Activated naive CD8-positive, alpha-beta T cell treated with anti-CD3 and anti-CD28 coated beads, Interleukin-2, amount 50 U/mL, for 24 hours (primary cell): ENCODE results near the gene RNF31.
"Not testable (repeated sequence)": the region's sequence is repeated elsewhere in the genome, so short reads cannot be mapped to it uniquely, and the experiment has no call there.

Experiments used
- ATAC-seq: fragments of 150-1000 bp; cut with Tn5 transposase; one replicate; pipeline ENCODE4 v1.10.0; 2021
- DNase-seq: peaks from one replicate; pipeline ENCODE4 v3.0.0; 2021
- H3K27ac Mint-ChIP-seq: one replicate; pipeline ENCODE4 v1.8.0; 2021; ENCODE audit warnings: mild to moderate bottlenecking, mixed read lengths
- H3K27me3 Mint-ChIP-seq: one replicate; pipeline ENCODE4 v1.8.0; 2021; ENCODE audit warnings: mixed read lengths
- H3K36me3 Mint-ChIP-seq: one replicate; pipeline ENCODE4 v1.8.0; 2021; ENCODE audit warnings: low read depth, mixed read lengths
- H3K4me1 Mint-ChIP-seq: one replicate; pipeline ENCODE4 v1.8.0; 2021; ENCODE audit warnings: mixed read lengths
- H3K4me3 Mint-ChIP-seq: one replicate; pipeline ENCODE4 v1.8.0; 2021; ENCODE audit warnings: mild to moderate bottlenecking, moderate library complexity, mixed read lengths
- H3K9me3 Mint-ChIP-seq: one replicate; pipeline ENCODE4 v1.8.0; 2021; ENCODE audit warnings: mixed read lengths

RNF31 gene

DNA sequence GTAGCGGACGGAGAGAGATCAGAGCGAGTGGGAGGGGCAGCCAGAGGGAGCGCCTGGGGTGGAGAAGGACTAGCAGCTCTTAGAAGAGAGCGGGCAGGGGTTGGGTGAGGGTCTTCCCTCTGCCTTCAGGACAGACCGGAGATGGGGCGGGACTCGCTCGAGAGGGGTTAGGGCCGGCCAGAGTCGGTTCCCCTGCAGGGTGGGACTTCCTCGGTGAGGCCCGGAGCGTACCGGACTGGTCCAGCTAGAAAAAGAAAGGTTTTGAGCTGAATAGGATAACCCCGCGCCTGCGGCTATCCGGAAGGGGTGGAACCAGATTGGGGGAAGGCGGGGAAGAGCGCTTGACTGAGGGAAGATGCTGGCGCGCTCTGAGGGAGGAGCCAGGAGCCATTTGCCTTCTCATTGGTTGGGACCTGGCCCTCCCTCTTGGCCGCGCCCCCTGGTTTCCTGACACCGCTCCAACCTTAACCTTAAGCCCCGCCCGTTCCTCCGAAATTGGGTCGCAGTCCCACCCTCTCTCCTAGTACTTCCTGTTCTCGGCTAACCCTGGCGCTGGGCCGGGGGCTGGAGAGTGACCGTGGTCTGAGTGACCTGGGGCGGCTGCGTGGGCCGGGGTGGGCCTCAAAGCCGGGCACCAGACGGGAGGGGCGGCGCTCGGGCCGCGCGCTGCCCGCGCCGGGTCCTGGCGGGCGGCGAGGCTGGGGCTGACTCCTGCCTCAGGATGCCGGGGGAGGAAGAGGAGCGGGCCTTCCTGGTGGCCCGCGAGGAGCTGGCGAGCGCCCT lies at the start of gene RNF31:
RNF31 (plus strand) TSS at position 521 of the 783 bp plus-strand sequence; CDS start at position 722, 201 bp downstream.
- peak; percentile 99 for DNase-seq
- ATAC-seq: peak; percentile 87
- peaks cover 61% of the 10 kb centered on the region for H3K36me3 Mint-ChIP-seq
- peak within 1 kb of the TSS; percentile 95 for H3K4me3 Mint-ChIP-seq
- peak within 1 kb of the TSS; percentile 99 for H3K27ac Mint-ChIP-seq
- H3K27me3 Mint-ChIP-seq: no peaks in the 10 kb centered on the region
- H3K4me1 Mint-ChIP-seq: peaks cover 59% of the 10 kb centered on the region
- no peaks in the 10 kb centered on the region for H3K9me3 Mint-ChIP-seq

DNA sequence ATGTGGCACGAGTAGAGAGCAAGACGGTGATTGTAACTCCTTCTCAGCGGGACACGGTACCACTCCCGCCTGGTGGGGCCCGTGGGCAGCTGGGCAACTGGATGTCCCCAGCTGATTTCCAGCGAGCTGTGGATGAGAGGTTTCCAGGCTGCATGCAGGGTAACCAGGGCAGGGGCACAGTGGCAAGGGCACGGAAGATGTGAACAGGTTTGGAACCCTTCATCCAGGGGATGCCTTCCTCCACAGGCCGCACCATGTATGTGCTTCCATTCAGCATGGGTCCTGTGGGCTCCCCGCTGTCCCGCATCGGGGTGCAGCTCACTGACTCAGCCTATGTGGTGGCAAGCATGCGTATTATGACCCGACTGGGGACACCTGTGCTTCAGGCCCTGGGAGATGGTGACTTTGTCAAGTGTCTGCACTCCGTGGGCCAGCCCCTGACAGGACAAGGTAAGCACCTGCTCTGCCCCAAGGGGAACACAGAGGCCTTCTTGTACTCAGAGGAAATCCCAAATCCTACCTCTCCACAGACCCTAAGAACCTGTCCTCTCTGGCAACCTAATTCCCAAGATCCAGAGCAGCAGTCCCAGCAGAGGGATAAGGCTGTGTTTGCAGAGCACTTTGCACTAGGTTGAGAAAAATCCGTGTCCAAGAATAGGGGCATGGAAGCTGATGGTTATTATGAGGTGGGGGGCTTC lies 48.9 kb upstream of the RNF31 start:
- Mint-ChIP-seq H3K4me3 (no peak overlapping the region), H3K36me3 (peaks cover 54% of the 10 kb centered on the region), H3K27ac (no peak overlapping the region), H3K27me3 (no peaks in the 10 kb centered on the region), H3K9me3 (no peaks in the 10 kb centered on the region), H3K4me1 (peaks cover 19% of the 10 kb centered on the region)
- ATAC-seq (no peak), DNase-seq (no peak)

DNA sequence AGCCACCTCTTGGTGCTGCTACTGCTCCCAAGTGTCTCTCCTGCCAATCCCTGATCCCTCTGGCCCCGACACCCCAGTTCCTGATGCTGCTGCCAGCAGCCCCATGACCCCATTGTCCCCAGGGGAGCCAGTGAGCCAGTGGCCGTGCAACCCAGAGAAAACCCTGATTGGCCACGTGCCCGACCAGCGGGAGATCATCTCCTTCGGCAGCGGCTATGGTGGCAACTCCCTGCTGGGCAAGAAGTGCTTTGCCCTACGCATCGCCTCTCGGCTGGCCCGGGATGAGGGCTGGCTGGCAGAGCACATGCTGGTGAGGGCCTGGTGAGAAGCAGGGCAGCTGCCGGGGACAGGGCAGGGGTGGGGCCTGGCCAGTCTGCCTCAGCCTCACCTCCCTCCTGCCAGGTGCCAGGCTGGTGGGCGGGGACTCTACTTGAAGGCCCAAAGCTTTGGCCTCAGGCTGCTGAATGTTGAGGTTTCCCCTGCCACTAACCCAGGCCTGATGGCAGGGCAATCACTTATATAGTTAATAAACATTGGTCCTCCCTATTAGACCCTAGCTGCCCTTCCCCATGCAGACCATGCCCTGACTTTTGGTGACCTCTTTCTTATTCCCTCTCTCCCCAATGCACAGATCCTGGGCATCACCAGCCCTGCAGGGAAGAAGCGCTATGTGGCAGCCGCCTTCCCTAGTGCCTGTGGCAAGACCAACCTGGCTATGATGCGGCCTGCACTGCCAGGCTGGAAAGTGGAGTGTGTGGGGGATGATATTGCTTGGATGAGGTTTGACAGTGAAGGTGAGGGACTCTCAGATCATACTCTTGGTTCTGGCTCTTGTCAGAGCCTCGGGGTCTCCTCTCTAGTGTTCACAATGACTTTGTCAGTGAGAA lies 48.1 kb upstream of the RNF31 start:
- DNase-seq (no peak), ATAC-seq (no peak)
- Mint-ChIP-seq H3K4me1 (peaks cover 15% of the 10 kb centered on the region), H3K27me3 (no peaks in the 10 kb centered on the region), H3K36me3 (peaks cover 62% of the 10 kb centered on the region), H3K27ac (peak overlapping the region; percentile 50), H3K9me3 (no peaks in the 10 kb centered on the region), H3K4me3 (no peak overlapping the region)

DNA sequence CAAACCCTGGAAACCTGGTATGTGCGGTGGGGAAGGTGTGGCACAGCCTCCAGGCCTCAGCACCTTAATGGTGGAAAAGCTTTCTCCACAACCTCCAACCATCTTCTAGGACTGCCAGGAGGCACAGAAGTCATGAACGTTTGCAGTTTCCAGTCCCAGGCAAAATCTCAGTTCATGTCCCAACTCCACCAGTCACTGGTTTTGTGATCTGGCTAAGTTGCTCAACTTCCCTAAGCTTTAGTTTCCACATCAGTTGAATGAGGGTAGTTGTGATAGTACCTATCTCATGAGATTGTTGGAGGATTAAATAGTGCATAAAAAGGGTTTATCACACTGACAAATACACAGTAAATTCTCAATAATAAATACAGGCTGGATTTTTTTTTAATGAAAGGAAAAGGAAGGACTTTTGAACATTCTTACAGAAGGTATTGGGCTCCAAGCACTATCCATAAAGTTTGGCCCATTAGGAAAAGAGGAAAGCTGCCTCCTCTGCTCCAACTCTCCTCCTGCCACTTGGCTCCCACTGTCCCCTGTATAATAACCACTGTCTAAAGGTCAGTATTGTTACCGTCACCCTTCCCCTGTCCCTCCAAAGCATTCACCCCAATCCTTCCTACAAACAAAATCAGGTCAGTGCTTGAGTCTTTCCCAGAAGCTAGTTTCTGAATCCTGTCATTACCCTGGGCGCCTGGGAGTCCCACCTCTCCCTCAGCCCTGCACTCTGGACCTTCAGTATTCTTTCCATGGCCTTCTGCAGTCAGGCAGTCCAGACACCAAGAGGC lies 46.9 kb upstream of the RNF31 start:
- no peaks in the 10 kb centered on the region for H3K27me3 Mint-ChIP-seq
- no peak for ATAC-seq
- DNase-seq: no peak
- H3K4me3 Mint-ChIP-seq: no peak overlapping the region
- H3K27ac Mint-ChIP-seq: no peak overlapping the region
- H3K4me1 Mint-ChIP-seq: peaks cover 13% of the 10 kb centered on the region
- no peaks in the 10 kb centered on the region for H3K9me3 Mint-ChIP-seq
- peaks cover 62% of the 10 kb centered on the region for H3K36me3 Mint-ChIP-seq

DNA sequence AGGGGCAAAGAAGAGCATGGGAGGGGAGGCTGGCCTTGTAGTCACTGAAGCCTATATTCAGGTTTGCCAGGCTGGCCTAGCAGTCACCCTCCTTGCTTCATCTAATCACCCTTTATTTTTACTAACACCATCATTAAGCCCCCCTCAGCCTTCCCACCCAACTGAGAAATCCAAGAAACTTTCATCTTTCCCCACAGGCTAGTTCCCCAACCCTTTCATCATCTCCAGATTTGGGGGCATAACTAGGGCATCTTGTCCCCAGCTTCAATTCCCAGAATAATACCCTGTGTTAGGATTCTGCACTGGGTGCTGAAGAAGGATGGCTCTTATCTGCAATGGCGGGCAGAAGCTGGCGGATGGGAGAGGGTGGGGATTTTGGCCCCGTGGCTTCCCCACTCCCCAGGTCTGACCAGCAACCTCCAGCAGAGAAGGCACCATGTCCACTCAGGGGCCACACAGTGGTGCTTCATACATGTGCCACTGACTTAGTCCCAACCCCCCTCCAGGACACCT lies 46.3 kb upstream of the RNF31 start:
- H3K27me3 Mint-ChIP-seq: no peaks in the 10 kb centered on the region
- DNase-seq (no peak), ATAC-seq (no peak)
- peaks cover 56% of the 10 kb centered on the region for H3K36me3 Mint-ChIP-seq
- no peak overlapping the region for H3K27ac Mint-ChIP-seq
- H3K4me3 Mint-ChIP-seq: no peak overlapping the region
- no peaks in the 10 kb centered on the region for H3K9me3 Mint-ChIP-seq
- H3K4me1 Mint-ChIP-seq: peaks cover 10% of the 10 kb centered on the region

DNA sequence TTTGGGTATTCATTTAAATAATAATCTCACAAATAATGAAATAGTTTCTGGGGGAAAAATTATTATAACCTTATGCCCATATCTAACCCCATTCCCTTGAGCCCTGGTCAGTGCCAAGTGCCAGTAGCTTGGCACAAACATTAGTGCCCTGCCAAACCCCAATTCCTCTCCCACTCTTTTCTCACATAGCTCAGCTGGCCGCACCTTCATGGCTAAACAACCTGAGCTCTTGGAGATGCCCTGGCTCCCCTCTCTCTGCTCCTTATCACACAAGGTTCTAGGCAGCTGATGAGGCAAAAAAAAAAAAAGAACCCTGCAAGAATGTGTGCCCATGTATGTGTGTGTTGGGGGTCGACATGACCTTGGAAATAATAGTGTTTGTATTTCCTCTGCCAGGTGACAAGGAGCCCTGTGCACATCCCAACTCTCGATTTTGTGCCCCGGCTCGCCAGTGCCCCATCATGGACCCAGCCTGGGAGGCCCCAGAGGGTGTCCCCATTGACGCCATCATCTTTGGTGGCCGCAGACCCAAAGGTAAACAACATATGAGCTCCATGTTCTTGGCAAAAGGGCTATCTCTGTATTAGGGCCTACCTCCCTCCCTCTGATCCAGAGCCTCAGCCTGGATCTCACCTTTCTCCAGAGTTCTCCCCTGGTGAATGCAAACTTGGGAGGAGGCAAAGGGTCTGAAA lies 44.8 kb upstream of the RNF31 start:
- H3K9me3 Mint-ChIP-seq: no peaks in the 10 kb centered on the region
- H3K36me3 Mint-ChIP-seq: peaks cover 48% of the 10 kb centered on the region
- no peaks in the 10 kb centered on the region for H3K27me3 Mint-ChIP-seq
- peaks cover 7% of the 10 kb centered on the region for H3K4me1 Mint-ChIP-seq
- H3K27ac Mint-ChIP-seq: no peak overlapping the region
- DNase-seq (no peak), ATAC-seq (no peak)
- H3K4me3 Mint-ChIP-seq: no peak overlapping the region

DNA sequence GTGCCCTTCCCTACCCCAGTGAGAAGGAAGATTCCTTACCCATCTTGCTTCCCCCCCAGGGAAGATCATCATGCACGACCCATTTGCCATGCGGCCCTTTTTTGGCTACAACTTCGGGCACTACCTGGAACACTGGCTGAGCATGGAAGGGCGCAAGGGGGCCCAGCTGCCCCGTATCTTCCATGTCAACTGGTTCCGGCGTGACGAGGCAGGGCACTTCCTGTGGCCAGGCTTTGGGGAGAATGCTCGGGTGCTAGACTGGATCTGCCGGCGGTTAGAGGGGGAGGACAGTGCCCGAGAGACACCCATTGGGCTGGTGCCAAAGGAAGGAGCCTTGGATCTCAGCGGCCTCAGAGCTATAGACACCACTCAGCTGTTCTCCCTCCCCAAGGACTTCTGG lies 43.8 kb upstream of the RNF31 start:
- Mint-ChIP-seq H3K36me3 (peaks cover 44% of the 10 kb centered on the region), H3K4me3 (no peak overlapping the region), H3K27ac (peak overlapping the region; percentile 41), H3K4me1 (peaks cover 11% of the 10 kb centered on the region), H3K27me3 (no peaks in the 10 kb centered on the region), H3K9me3 (no peaks in the 10 kb centered on the region)
- ATAC-seq: no peak
- DNase-seq: no peak

DNA sequence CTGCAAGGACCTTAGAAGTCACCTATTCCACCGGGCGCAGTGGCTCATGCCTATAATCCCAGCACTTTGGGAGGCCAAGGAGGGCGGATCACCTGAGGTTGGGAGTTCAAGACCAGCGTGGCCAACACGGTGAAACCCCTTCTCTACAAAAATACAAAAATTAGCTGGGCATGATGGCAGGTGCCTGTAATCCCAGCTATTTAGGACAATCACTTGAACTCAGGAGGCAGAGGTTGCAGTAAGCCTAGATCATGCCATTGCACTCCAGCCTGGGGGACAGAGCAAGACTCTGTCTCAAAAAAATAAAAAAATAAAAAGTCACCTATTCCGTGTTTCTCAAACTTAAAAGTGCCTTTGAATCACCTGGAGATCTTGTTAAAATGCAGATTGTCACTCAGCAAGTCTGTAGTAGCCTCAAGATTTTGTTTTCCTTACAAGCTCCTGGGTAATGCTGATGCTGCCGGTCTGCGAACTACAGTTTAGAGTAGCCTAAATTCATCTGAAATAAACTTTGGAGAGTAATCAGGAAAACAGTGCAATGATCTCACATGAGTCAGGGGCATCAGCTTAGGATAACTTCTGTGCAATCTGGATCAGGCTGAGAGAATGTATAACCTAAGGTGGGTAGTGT lies 41.6 kb upstream of the RNF31 start:
- peaks cover 23% of the 10 kb centered on the region for H3K4me1 Mint-ChIP-seq
- ATAC-seq, H3K9me3 Mint-ChIP-seq, H3K4me3 Mint-ChIP-seq, DNase-seq, H3K27me3 Mint-ChIP-seq: not testable (repeated sequence)
- H3K27ac Mint-ChIP-seq: peak overlapping the region; percentile 53
- peaks cover 31% of the 10 kb centered on the region for H3K36me3 Mint-ChIP-seq

DNA sequence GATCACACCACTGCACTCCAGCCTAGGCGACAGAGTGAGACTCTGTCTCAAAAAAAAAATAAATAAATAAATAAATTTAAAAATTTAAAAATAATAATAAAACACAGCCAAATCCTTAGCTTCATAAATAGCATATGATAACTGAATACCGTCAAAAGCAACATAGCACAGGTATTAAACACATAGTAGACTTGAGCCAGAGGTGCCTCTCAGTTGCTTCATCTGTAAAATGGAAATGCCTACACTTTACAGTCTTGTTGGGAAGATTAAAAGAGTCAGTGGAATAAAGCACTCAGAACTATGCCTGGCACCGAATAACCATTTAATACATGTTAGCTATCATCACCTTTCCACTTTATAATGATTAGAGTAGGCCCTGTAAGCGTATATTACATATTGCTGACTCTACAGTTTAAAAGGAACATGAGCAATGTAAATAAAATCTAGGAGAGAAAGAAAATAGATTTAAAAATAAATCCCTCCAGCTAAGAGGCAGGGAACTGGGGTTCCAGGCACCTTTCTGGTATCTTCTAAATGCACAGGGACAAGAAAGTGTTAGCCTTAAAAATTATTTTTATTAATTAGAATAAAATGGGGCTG lies 40.5 kb upstream of the RNF31 start:
- peaks cover 25% of the 10 kb centered on the region for H3K36me3 Mint-ChIP-seq
- H3K27ac Mint-ChIP-seq: no peak overlapping the region
- no peak for DNase-seq
- no peak overlapping the region for H3K4me3 Mint-ChIP-seq
- no peaks in the 10 kb centered on the region for H3K9me3 Mint-ChIP-seq
- no peak for ATAC-seq
- H3K4me1 Mint-ChIP-seq: peaks cover 23% of the 10 kb centered on the region
- no peaks in the 10 kb centered on the region for H3K27me3 Mint-ChIP-seq

DNA sequence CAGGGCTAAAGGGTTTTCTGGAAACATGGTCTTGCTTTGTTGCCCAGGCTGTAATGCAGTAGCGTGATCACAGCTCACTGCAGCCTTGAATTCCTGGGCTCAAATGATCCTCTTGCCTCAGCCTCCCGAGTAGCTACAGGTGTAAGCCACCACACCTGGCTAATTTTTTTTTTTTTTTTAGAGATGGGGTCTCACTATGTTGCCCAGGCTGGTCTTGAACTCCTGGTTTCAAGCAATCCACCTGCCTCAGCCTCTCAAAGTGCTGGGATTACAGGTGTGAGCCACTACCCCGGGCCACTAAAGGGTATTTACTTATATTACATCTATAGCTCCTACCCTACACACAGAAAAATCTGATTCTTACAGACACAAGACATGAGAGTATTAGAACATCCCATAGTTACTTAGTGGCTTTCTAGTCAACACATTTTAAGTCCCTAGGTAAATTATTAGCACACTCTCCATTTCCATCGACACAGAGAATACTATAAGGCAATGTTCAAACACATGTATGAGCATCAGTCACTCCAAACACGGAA lies 38.9 kb upstream of the RNF31 start:
- ATAC-seq (no peak), DNase-seq (no peak)
- Mint-ChIP-seq H3K4me3 (no peak overlapping the region), H3K36me3 (peaks cover 12% of the 10 kb centered on the region), H3K27ac (peak overlapping the region; percentile 81), H3K9me3 (no peaks in the 10 kb centered on the region), H3K4me1 (peaks cover 23% of the 10 kb centered on the region), H3K27me3 (no peaks in the 10 kb centered on the region)

DNA sequence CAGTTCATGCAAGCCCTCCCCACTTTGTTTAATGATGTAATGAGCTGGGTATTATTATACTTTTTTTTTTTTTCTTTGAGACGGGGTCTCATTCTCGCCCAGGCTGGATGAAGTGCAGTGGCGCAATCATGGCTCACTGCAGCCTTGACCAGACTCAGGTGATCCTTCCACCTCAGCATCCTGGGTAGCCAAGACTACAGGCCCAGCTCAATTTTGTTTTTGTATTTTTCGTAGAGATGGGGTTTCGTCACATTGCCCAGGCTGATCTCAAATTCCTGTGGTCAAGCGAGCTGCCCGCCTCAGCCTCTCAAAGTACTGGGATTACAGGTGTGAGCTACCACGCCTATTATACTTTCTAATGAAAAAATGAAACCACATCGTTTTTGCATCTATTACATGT lies 37.2 kb upstream of the RNF31 start:
- peaks cover 3% of the 10 kb centered on the region for H3K36me3 Mint-ChIP-seq
- no peaks in the 10 kb centered on the region for H3K9me3 Mint-ChIP-seq
- ATAC-seq: no peak
- H3K4me3 Mint-ChIP-seq: no peak overlapping the region
- H3K27ac Mint-ChIP-seq: no peak overlapping the region
- DNase-seq: no peak
- H3K27me3 Mint-ChIP-seq: peaks cover 2% of the 10 kb centered on the region
- peaks cover 29% of the 10 kb centered on the region for H3K4me1 Mint-ChIP-seq

DNA sequence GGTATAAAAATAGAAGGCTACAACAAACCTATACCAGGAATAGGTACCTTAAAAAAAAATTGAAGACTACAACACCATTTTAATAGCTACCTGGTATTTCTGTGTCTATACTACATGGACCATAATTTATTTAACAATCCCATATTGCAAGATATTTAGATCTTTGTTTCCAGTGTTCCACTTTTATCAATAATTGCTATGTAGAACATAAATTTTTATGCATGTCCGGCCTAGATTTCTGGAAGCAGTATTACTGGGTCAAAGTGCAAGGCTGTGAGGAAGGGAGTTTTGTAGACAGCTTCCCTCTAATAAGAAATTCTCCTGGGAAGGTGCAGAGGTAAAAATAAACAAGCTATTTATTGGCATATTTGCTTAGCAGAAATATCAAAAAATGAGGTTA lies 36.8 kb upstream of the RNF31 start:
- H3K4me3 Mint-ChIP-seq: no peak overlapping the region
- H3K27ac Mint-ChIP-seq: no peak overlapping the region
- H3K9me3 Mint-ChIP-seq: no peaks in the 10 kb centered on the region

More for the DNA sequence above, 36.8 kb upstream of the RNF31 start:
- Mint-ChIP-seq H3K4me1 (peaks cover 33% of the 10 kb centered on the region), H3K36me3 (peaks cover 3% of the 10 kb centered on the region), H3K27me3 (peaks cover 2% of the 10 kb centered on the region)
- DNase-seq: no peak
- no peak for ATAC-seq
